Gastrocnemius medialis (tissue), 4 donors: ENCODE data around the gene FBRSL1. TPM values are rescaled to one million over a fixed set of nuclear protein-coding genes. Genes with fewer than 3 reads are reported as not detected.

Source experiments
- ATAC-seq, 2 donors: fragments of 150-250 bp; one replicate each; pipeline ENCODE4 v1.9.1; 2016
- DNase-seq, 2 donors: peaks; one replicate each; pipeline ENCODE4 v3.0.0-alpha.2; 2019
- H3K27ac ChIP-seq, 4 donors: fragments of 200-600 bp; sonication (generic); 1 replicate in 1 of 4; 2 replicates in 3 of 4; pipeline ENCODE4 v1.5.1; 2016 to 2018; ENCODE audit warnings: mild to moderate bottlenecking in 2 of 4, moderate library complexity in 1 of 4
- H3K27me3 ChIP-seq, 3 donors: fragments of 200-600 bp; sonication (generic) in 2 of 3; 1 replicate in 1 of 3; 2 replicates in 2 of 3; pipeline versions ENCODE4 v1.5.1 to v1.6.0; 2016 to 2019; ENCODE audit warnings: mild to moderate bottlenecking in 1 of 3, moderate library complexity in 1 of 3
- H3K36me3 ChIP-seq, 2 donors: fragments of 200-600 bp; sonication (generic) in 1 of 2; one replicate each; pipeline ENCODE4 v1.5.1; 2017 to 2018
- H3K4me1 ChIP-seq, 2 donors: fragments of 200-600 bp; sonication (generic) in 1 of 2; one replicate each; pipeline ENCODE4 v1.5.1; 2016 to 2017; ENCODE audit warnings: mild to moderate bottlenecking in 2 of 2
- H3K4me3 ChIP-seq, 4 donors: fragments of 200-600 bp; sonication (generic) in 3 of 4; 1 replicate in 1 of 4; 2 replicates in 3 of 4; pipeline ENCODE4 v1.5.1; 2016 to 2019; ENCODE audit warnings: mild to moderate bottlenecking in 2 of 4
- H3K9me3 ChIP-seq, 3 donors: fragments of 200-600 bp; sonication (generic) in 2 of 3; 1 replicate in 1 of 3; 2 replicates in 2 of 3; pipeline ENCODE4 v1.5.1; 2016 to 2019
- POLR2A ChIP-seq, 2 donors: fragments of 450-650 bp; IDR thresholded peaks; one replicate each; pipeline ENCODE4 v1.6.1; 2017; ENCODE audit warnings: antibody characterized with exemption in 2 of 2, mild to moderate bottlenecking in 2 of 2, moderate library complexity in 2 of 2
- in situ Hi-C, 4 donors: fragments of 200-750 bp; cut with MboI; loops; one replicate each; pipeline versions ENCODE4 v1.15.0 to v1.8.0; 2017; ENCODE audit warnings: low sequenced_read_pairs in 4 of 4
- intact Hi-C: fragments of 100-400 bp; cut with DNase I; formaldehyde crosslinking; loops from one replicate; pipeline ENCODE4 v1.15.1; 2023; ENCODE audit warnings: low total_unique reads
- total RNA-seq, 4 donors: library from RNA; depleted of rRNA; stranded (reverse); fragments of >200 nt; gene quantifications; one replicate each; pipeline versions ENCODE4 v1.1.0 to v1.2.3, GENCODE V29; 2016
- TF ChIP-seq, protein P1 (sequence below), 5 experiments: fragments of 450-650 bp in 3 of 5; fragments of 200-600 bp in 2 of 5; sonication (generic) in 2 of 5; IDR thresholded peaks in 4 of 5; conservative IDR thresholded peaks in 1 of 5; 1 replicate in 4 of 5; 2 replicates in 1 of 5; pipeline ENCODE4 v1.5.1; 2016 to 2019; ENCODE audit warnings: antibody characterized with exemption in 5 of 5, mild to moderate bottlenecking in 3 of 5, moderate library complexity in 3 of 5

Gene FBRSL1
- total RNA-seq, 4 donors from 2014 or later: 8.4 to 29.4 (median 22.8) TPM

DNA sequence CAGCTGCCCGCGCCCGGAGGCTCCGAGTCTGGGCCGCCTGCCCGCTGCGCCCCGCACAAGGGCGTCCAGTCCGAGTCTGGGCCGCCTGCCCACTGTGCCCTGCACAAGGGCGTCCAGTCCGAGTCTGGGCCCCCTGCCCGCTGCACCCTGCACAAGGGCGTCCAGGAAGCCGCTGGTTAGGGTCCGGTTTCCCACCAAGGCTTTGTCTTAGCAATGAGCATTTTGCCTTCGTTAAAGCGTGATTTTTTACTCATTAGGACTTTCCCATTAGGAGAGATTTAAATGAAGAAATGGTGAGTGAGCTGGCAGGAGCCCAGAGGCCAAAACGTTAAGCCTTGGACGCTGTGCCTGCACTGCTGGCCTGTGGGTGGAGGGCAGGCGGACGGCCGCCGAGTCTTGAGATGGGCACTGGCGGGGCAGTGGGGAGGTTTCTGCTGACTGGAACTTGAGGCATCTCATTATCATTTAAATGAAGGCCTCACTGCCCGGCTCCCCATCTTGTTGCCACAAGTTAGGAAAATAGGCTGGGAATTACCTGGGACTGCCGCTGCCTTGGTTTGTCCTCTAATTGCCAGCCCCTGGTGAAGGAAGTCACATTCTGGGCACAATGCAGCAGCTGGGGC is 36.0 kb downstream of the FBRSL1 start:
- in situ Hi-C loops (loop anchor here in 1 of 4 donors (25.0 kb wide), 1 partner anchor 114 kb away; no protein-coding TSS in a partner anchor), intact Hi-C loops (no loop called here)
- TF ChIP-seq POLR2A (IDR thresholded peaks at IDR 0.05): no peak
- TF ChIP-seq, protein P1, sequence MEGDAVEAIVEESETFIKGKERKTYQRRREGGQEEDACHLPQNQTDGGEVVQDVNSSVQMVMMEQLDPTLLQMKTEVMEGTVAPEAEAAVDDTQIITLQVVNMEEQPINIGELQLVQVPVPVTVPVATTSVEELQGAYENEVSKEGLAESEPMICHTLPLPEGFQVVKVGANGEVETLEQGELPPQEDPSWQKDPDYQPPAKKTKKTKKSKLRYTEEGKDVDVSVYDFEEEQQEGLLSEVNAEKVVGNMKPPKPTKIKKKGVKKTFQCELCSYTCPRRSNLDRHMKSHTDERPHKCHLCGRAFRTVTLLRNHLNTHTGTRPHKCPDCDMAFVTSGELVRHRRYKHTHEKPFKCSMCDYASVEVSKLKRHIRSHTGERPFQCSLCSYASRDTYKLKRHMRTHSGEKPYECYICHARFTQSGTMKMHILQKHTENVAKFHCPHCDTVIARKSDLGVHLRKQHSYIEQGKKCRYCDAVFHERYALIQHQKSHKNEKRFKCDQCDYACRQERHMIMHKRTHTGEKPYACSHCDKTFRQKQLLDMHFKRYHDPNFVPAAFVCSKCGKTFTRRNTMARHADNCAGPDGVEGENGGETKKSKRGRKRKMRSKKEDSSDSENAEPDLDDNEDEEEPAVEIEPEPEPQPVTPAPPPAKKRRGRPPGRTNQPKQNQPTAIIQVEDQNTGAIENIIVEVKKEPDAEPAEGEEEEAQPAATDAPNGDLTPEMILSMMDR (IDR thresholded peaks at IDR 0.05 in 4 of 5, conservative IDR thresholded peaks at IDR 0.05 in 1 of 5): no peak

GRCh38 chr12:132527186-132527882 is 37.4 kb downstream of the FBRSL1 start:
- no peak for DNase-seq
- no peak for ATAC-seq
- Histone ChIP-seq H3K27me3 (no peaks in the 10 kb centered on the region), H3K27ac (no peak overlapping the region), H3K4me3 (no peak overlapping the region), H3K36me3 (no peaks in the 10 kb centered on the region), H3K9me3 (no peaks in the 10 kb centered on the region), H3K4me1 (peaks cover 6% of the 10 kb centered on the region in 2 donors)
- no peak for TF ChIP-seq POLR2A (IDR thresholded peaks at IDR 0.05)
- TF ChIP-seq, protein P1 (IDR thresholded peaks at IDR 0.05 in 4 of 5, conservative IDR thresholded peaks at IDR 0.05 in 1 of 5): no peak
- intact Hi-C loops: no loop called here
- in situ Hi-C loops: loop anchor here in 1 of 4 donors (25.0 kb wide), 1 partner anchor 115 kb away; no protein-coding TSS in a partner anchor

More for the DNA sequence above, 36.0 kb downstream of the FBRSL1 start:
- no peak for DNase-seq
- Histone ChIP-seq H3K9me3 (no peaks in the 10 kb centered on the region), H3K27ac (no peak overlapping the region), H3K27me3 (no peaks in the 10 kb centered on the region), H3K4me1 (peaks cover 6% of the 10 kb centered on the region in 2 donors), H3K4me3 (no peak overlapping the region), H3K36me3 (no peaks in the 10 kb centered on the region)
- ATAC-seq: no peak

DNA sequence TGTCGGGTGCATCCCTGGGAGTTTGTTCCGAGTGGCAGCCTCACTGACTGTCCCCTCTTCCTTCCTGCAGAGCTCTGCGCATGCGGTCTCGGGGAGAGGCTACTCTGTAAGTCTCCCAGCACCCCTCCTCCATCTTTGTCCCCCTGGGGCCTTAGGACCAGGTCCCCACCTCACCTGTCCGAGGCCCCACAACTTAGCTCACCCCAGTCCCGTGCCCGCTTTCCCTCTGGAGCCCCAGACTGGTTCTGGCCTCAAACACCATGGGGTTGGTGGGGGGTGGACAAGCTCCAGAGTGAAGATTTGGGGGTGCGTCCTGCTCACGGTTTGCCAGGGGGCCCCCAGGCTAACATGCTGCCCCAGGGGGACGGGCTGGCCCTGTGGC is 37.9 kb downstream of the FBRSL1 start:
- Histone ChIP-seq H3K27ac (no peak overlapping the region), H3K4me1 (peaks cover 2 to 6% of the 10 kb centered on the region in 2 donors), H3K36me3 (no peaks in the 10 kb centered on the region), H3K9me3 (no peaks in the 10 kb centered on the region), H3K4me3 (no peak overlapping the region), H3K27me3 (no peaks in the 10 kb centered on the region)
- no peak for ATAC-seq
- in situ Hi-C loops: loop anchor here in 1 of 4 donors (25.0 kb wide), 1 partner anchor 116 kb away; no protein-coding TSS in a partner anchor
- intact Hi-C loops: no loop called here
- no peak for DNase-seq
- TF ChIP-seq, protein P1 (IDR thresholded peaks at IDR 0.05 in 4 of 5, conservative IDR thresholded peaks at IDR 0.05 in 1 of 5): no peak
- TF ChIP-seq POLR2A (IDR thresholded peaks at IDR 0.05): no peak

DNA sequence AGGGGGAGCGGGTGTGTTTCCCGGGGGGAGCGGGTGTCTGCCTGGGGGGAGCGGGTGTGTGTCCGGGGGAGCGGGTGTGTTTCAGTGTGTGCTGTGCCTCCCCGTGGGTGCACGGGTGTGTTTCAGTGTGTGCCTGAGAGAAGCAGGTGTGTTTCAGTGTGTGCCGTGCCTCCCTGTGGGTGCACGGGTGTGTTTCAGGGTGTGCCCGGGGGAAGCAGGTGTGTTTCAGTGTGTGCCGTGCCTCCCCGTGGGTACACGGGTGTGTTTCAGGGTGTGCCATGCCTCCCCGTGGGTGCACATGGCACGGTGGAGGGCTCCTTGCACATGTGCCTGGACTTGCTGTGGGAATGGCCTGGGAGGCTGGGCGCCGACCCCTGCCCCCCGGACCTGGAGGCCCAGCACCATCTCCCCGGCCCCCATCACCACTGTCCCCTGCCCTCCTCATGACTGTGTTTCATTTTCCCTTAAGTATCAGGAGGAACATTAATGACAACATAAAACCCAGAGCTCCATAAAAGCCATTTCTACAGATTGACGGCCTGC is 38.7 kb downstream of the FBRSL1 start:
- in situ Hi-C loops (loop anchor here in 1 of 4 donors (25.0 kb wide), 1 partner anchor 116 kb away; no protein-coding TSS in a partner anchor), intact Hi-C loops (no loop called here)
- Histone ChIP-seq H3K9me3 (no peaks in the 10 kb centered on the region), H3K4me3 (no peak overlapping the region), H3K4me1 (peaks cover 0 to 3% of the 10 kb centered on the region in 2 donors), H3K27ac (no peak overlapping the region), H3K27me3 (no peaks in the 10 kb centered on the region), H3K36me3 (no peaks in the 10 kb centered on the region)
- ATAC-seq: no peak
- no peak for TF ChIP-seq POLR2A (IDR thresholded peaks at IDR 0.05)
- TF ChIP-seq, protein P1 (IDR thresholded peaks at IDR 0.05 in 4 of 5, conservative IDR thresholded peaks at IDR 0.05 in 1 of 5): no peak
- no peak for DNase-seq
